Heart right ventricle (tissue), 16 donors: ENCODE data around the gene DLX1. TPM values are rescaled to one million over a fixed set of nuclear protein-coding genes. Genes with fewer than 3 reads are reported as not detected.
"Not testable (repeated sequence)": the region's sequence is repeated elsewhere in the genome, so short reads cannot be mapped to it uniquely, and the experiment has no call there.

Source experiments
- ATAC-seq, 8 donors: fragments of 200-7000 bp; cut with Tn5 transposase; one replicate each; pipeline ENCODE4 v1.9.1; 2020; ENCODE audit warnings: mild to moderate bottlenecking in 8 of 8, moderate library complexity in 8 of 8, moderate number of reproducible peaks in 1 of 8
- DNase-seq, 2 donors: peaks; one replicate each; pipeline ENCODE4 v3.0.0-alpha.2; 2020
- H3K27ac ChIP-seq, 10 donors: fragments of 200-600 bp; sonication (generic) in 2 of 10; one replicate each; pipeline versions ENCODE4 v1.5.0 to v1.8.0; 2020 to 2022; ENCODE audit warnings: mild to moderate bottlenecking in 3 of 10
- H3K27me3 ChIP-seq, 7 donors: fragments of 200-600 bp; one replicate each; pipeline ENCODE4 v1.8.0; 2021 to 2022; ENCODE audit warnings: mild to moderate bottlenecking in 2 of 7
- H3K36me3 ChIP-seq, 9 donors: fragments of 200-600 bp; sonication (generic) in 1 of 9; one replicate each; pipeline versions ENCODE4 v1.5.0 to v1.8.0; 2020 to 2022; ENCODE audit warnings: mild to moderate bottlenecking in 2 of 9
- H3K4me1 ChIP-seq, 9 donors: fragments of 200-600 bp; sonication (generic) in 1 of 9; one replicate each; pipeline versions ENCODE4 v1.5.0 to v1.8.0; 2020 to 2022; ENCODE audit warnings: mild to moderate bottlenecking in 4 of 9
- H3K4me3 ChIP-seq, 10 donors: fragments of 200-600 bp; sonication (generic) in 2 of 10; one replicate each; pipeline versions ENCODE4 v1.5.0 to v1.8.0; 2020 to 2022; ENCODE audit warnings: mild to moderate bottlenecking in 7 of 10, moderate library complexity in 2 of 10
- H3K9me3 ChIP-seq, 11 donors: fragments of 200-600 bp in 10 of 11; sonication (generic) in 2 of 11; one replicate each; pipeline versions ENCODE4 v1.5.0 to v1.8.0; 2013 to 2022; ENCODE audit warnings: mild to moderate bottlenecking in 2 of 11, control low read depth in 1 of 11, moderate library complexity in 1 of 11
- CTCF ChIP-seq, 9 donors: fragments of 200-600 bp; sonication (generic) in 2 of 9; IDR thresholded peaks; one replicate each; pipeline versions ENCODE4 v1.5.0 to v1.8.0; 2021 to 2022; ENCODE audit warnings: antibody characterized with exemption in 9 of 9, mild to moderate bottlenecking in 5 of 9, moderate library complexity in 1 of 9
- WGBS, 2 donors: extraction: QIAGEN DNeasy Blood & Tissue Kit; methylation state at CpG; one replicate each; pipeline ENCODE4 v1.1.7; 2013; ENCODE audit warnings: inconsistent platforms in 1 of 2; 5-methylcytosine and 5-hydroxymethylcytosine counted together
- intact Hi-C, 10 donors: fragments of 100-400 bp; cut with DNase I; formaldehyde crosslinking; loops; one replicate each; pipeline versions ENCODE4 v1.11.1 to v1.14.2; 2022
- polyA plus RNA-seq, 2 donors: library from polyadenylated mRNA; stranded (reverse); fragments of 200-250 nt; gene quantifications; one replicate each; pipeline ENCODE4 v1.2.3, GENCODE V29; 2013
- total RNA-seq, 10 donors: library from RNA; stranded (reverse); fragmentation: NEBNext Ultra II Directional in 3 of 10; extraction: Animal tissue kit (Norgen Biotek cat#: 25700) in 3 of 10; gene quantifications; one replicate each; pipeline versions ENCODE4 v1.2.1 to v1.2.4, GENCODE V29; 2021 to 2023
- donor health status: Arrhythmogenic right ventricular cardiomyopathy.
- donor health status: ischemic (EF 13 %, LVEDD 7.1; RV severe dilation, severe dysfunction).
- donor health status: healthy with polysubstance abuse.
- donor health status: DM: no; HTN: yes; CAD: no.
- donor health status: DM: no; HTN: no; CAD: no.
- donor health status: ischemic (EF 25% LVEDD 6.9; RV normal size, moderate dysfunction).
- donor health status: ischemic (EF 25% LVEDD 5.7; RV mildly dilated, moderate dysfunction).
- donor health status: healthy.
- donor health status: DM: yes; HTN: yes; CAD: no.
- donor health status: Ischemic cardiomyopathy.
- donor health status: ischemic (EF 35%, LVEDD 5.7; RV mildly dilated, moderate dysfunction).
- donor health status: nonischemic (EF 11% LVEDD 7.7; RV severe dilation, severe dysfunction).
- donor health status: DM: yes; HTN: yes; CAD: no.
- donor health status: PGD.
- donor health status: ischemic (EF 29% LVEDD 5.4; RV normal size, mild dysfunction).
- donor health status: nonischemic (EF 23%, LVEDD 6.1; RV moderate dilation, normal function).

The DLX1 gene
- total and polyA plus RNA-seq, 12 donors: 0.10 to 0.41 TPM; not detected in 10

- intact Hi-C loops: no loop called here
- H3K4me1 ChIP-seq: peaks cover 0 to 5% (median 0%) of the 10 kb centered on the region in 9 donors
- no peaks in the 10 kb centered on the region for H3K27me3 ChIP-seq
- ATAC-seq: no peak
- no peak for TF ChIP-seq CTCF (IDR thresholded peaks at IDR 0.05)
- no peak overlapping the region for H3K27ac ChIP-seq
- no peaks in the 10 kb centered on the region for H3K9me3 ChIP-seq
- no peak for DNase-seq
- WGBS, 2 donors: 51 to 71% methylated on average over 4 of the region's 4 CpGs
- H3K36me3 ChIP-seq: no peaks in the 10 kb centered on the region
- no peak overlapping the region for H3K4me3 ChIP-seq
Observed at GRCh38 chr2:172052000-172052983, 33.0 kb upstream of the DLX1 start.

- Histone ChIP-seq H3K27ac (no peak overlapping the region), H3K9me3 (no peaks in the 10 kb centered on the region), H3K4me3 (no peak overlapping the region), H3K4me1 (peaks cover 0 to 5% (median 0%) of the 10 kb centered on the region in 9 donors), H3K36me3 (no peaks in the 10 kb centered on the region), H3K27me3 (no peaks in the 10 kb centered on the region)
- ATAC-seq (no peak), DNase-seq (no peak)
- TF ChIP-seq CTCF (IDR thresholded peaks at IDR 0.05): no peak
- intact Hi-C loops: no loop called here
- WGBS, 2 donors: 93 to 95% methylated on average over 1 of the region's 1 CpG
Observed at GRCh38 chr2:172053486-172053885, 31.8 kb upstream of the DLX1 start.

GRCh38 chr2:172056293-172056692, 29.0 kb upstream of the DLX1 start:
- no peak for DNase-seq
- 85 to 94% methylated on average over 2 of the region's 2 CpGs for WGBS, 2 donors
- Histone ChIP-seq H3K27me3 (no peaks in the 10 kb centered on the region), H3K4me3 (no peak overlapping the region), H3K27ac (no peak overlapping the region), H3K4me1 (peaks cover 0 to 5% (median 0%) of the 10 kb centered on the region in 9 donors), H3K36me3 (no peaks in the 10 kb centered on the region), H3K9me3 (no peaks in the 10 kb centered on the region)
- intact Hi-C loops: no loop called here
- ATAC-seq: no peak
- no peak for TF ChIP-seq CTCF (IDR thresholded peaks at IDR 0.05)

- WGBS, 2 donors: 97 to 99% methylated on average over 5 of the region's 5 CpGs
- Histone ChIP-seq H3K4me3 (no peak overlapping the region), H3K9me3 (no peaks in the 10 kb centered on the region), H3K36me3 (peaks cover 0 to 8% (median 0%) of the 10 kb centered on the region in 9 donors), H3K4me1 (no peaks in the 10 kb centered on the region), H3K27ac (no peak overlapping the region), H3K27me3 (no peaks in the 10 kb centered on the region)
- ATAC-seq (no peak), DNase-seq (no peak)
- TF ChIP-seq CTCF (IDR thresholded peaks at IDR 0.05): no peak
- intact Hi-C loops: no loop called here
Observed at GRCh38 chr2:172058660-172059059, 26.6 kb upstream of the DLX1 start.

GRCh38 chr2:172060118-172060517, 25.2 kb upstream of the DLX1 start:
- DNase-seq, H3K9me3 ChIP-seq, H3K4me3 ChIP-seq, H3K4me1 ChIP-seq, intact Hi-C loops, H3K27ac ChIP-seq, ATAC-seq, H3K27me3 ChIP-seq: not testable (repeated sequence)
- WGBS, 2 donors: 93 to 98% methylated on average over 5 of the region's 5 CpGs
- H3K36me3 ChIP-seq: peaks cover 0 to 11% (median 0%) of the 10 kb centered on the region in 9 donors
